Erythroblast (primary cell): ENCODE measurements around the gene KIF1B.

Experiments used
- DNase-seq, 2 experiments: peaks; one replicate each; lab custom pipeline; 2025; lab: John Stamatoyannopoulos, UW
- GATA1 ChIP-seq: IDR thresholded peaks from 2 replicates; pipeline ENCODE4 v1.6.1; 2011; ENCODE audit warnings: low read depth, mild to moderate bottlenecking, control low read depth, low read length, moderate library complexity
- POLR2A ChIP-seq: IDR thresholded peaks from 2 replicates; pipeline ENCODE4 v1.6.1; 2011; ENCODE audit warnings: mild to moderate bottlenecking, low read length

KIF1B gene

DNA sequence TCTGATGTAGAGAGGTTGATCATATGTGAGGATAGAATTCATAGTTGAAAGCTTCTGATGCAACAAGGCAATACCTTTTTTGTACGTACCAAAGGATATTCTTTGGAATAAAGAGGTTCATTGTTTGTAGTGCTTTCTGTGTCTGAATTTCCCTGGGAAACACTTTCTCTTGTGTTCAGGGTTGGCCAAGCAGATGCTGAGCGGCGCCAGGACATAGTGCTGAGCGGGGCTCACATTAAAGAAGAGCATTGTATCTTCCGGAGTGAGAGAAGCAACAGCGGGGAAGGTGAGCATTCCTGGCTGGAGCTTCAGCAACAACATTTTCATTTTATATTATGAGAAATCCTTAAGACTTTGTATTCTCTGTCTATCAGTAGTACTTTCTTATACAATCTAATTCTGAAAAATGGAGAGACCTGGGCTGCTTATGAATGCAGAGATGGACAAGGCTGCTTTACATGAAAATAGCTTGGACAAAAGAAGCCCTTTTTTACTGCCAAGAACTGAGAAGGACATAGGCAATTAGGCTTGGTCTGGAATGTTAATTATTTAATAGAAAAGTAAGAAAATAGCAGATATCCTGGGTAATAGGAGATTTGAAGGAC is 85.2 kb downstream of the KIF1B start:
- DNase-seq: no peak
- TF ChIP-seq GATA1 (no peak), POLR2A (no peak)

DNA sequence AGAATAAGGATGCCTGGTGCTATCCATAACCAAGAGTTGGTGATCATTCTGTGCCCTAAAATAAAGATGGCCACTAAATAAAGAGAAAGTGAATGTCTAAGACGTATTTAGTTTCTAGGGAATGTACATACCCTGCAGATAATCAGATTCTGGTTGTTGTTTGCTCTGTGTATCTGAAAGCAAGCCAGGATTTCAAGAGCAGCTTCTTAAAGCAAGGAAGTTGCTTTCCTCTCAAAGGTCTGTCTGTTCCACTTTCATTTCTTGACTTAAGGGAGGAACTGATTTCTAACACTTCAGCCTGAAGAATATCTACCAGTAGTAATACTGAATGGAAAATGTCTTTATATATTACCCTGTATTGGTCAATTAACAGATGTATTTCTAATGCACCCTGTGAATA is 88.8 kb downstream of the KIF1B start:
- TF ChIP-seq POLR2A: no peak
- no peak for TF ChIP-seq GATA1
- DNase-seq: no peak

DNA sequence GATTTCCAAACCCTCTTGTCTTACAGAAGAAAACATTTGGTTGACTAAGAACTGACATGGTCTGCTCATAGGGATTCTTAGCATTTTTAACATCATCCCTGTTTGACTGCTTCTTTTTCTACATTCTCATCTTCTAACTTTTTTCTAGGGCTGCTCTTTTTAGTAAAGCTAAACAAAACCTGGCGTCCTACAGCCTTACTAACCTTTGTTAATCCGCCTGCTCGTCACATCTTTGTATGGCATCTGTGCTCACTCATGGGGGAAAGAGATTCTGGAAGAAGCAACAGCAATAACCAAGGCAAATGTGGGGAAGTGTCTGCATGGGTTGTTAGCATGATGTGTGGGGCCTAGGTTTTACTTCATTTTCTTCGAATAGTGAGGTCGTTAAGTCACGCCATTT is 92.0 kb downstream of the KIF1B start:
- no peak for DNase-seq
- TF ChIP-seq GATA1 (no peak), POLR2A (no peak)

DNA sequence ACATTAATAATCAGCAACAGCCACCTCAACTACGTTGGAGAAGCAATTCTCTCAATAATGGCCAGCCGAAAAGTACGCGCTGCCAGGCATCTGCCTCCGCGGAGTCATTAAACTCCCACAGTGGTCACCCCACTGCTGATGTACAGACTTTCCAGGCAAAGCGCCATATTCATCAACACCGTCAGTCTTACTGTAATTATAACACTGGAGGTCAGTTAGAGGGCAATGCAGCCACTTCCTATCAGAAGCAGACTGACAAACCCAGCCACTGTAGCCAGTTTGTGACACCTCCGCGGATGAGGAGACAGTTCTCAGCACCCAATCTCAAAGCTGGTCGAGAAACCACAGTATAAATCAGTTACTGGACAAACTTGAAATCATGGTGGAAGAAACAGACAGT is 93.9 kb downstream of the KIF1B start:
- no peak for DNase-seq
- TF ChIP-seq GATA1 (no peak), POLR2A (no peak)

DNA sequence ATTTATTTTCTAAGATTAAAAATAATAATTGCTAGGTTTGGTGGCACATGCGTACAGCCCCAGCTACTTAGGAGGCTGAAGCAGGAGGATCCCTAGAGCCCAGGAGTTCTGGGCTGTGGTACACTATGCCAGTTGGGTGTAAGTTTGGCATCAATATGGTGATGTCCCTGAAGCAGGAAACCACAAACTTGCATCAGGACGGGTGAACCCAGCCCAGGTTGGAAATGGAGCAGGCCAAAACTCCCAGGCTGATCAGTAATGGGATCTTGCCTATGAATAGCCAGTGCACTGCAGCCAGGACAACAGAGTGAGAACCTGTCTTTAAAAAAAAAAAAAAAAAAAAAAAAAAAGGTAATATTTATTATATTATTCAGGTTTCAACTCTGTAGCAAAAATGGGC is 96.1 kb downstream of the KIF1B start:
- no peak for DNase-seq

DNA sequence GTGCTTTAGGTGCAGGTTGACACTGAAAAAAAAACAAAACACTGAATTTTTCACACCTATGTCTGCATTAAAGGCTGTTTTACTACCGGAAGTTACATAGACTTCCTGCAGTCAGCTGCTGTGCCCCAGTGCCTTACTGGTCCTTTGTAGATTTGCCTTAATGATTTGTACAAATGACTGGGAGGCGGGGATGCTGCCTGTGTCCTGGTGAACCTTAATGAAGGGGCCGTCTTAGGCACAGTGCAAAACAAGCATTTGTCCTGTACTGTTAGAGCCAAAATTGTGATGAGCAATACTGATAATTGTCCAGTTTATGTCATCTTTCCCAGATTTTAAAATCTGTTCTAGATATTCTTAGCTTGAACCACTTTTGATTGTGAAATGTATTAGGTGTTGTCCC is 97.6 kb downstream of the KIF1B start:
- TF ChIP-seq GATA1 (no peak), POLR2A (no peak)
- no peak for DNase-seq

More for the DNA sequence above, 96.1 kb downstream of the KIF1B start:
- no peak for TF ChIP-seq POLR2A
- TF ChIP-seq GATA1: no peak

DNA sequence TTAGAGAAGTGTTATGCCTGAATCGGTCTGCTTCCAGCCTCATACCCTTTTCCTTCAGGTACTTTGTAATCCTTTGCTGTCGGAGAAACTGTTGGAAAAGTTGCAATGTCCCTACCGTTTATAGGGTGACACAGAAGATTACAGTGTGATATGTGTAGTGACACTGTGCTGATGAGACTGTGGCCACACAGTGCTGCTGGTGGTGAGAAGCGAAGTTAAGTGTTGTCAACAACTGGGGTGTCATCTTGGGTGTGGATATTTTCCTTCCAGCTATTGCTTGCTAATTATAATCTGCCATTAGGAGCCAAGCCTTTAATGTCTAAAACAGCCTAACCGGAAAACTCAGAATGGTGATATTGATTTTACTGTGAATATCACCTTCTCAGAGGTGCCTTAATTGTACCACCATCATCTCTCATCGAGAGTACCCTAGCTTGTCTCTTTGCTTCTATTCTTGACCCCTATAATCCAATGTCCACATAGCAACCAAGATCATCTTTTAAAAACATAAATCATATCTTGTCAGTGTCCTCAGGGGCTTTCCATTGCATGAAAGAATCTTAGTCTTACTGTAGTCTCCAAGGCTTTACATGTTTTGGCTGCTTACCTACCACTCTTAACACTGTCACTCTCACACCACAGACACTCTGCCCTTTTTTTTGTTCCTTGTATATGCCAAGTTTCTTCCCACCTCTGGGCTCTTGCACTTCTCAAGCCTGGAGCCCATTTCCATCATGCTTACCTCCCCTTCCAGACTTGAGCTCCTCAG is 99.1 kb downstream of the KIF1B start:
- no peak for DNase-seq
- TF ChIP-seq GATA1 (no peak), POLR2A (no peak)

DNA sequence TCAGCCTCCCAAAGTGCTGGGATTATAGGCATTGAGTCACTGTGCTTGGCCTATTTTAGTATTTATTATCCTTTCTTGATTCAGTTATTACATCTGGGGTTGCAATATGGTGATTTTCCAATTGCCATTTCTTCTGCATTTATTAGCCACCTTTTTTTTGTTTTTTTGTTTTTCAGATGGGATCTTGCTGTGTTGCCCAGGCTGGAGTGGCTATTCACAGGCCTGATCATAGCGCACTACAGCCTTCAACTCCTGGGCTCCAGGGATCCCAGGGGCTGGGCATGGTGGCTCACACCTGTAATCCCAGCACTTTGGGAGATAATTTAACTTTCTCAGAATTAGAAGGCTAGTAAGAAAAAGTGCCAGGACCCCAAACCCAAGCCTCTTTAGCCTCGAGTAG is 106.4 kb downstream of the KIF1B start:
- TF ChIP-seq GATA1 (no peak), POLR2A (no peak)
- no peak for DNase-seq

DNA sequence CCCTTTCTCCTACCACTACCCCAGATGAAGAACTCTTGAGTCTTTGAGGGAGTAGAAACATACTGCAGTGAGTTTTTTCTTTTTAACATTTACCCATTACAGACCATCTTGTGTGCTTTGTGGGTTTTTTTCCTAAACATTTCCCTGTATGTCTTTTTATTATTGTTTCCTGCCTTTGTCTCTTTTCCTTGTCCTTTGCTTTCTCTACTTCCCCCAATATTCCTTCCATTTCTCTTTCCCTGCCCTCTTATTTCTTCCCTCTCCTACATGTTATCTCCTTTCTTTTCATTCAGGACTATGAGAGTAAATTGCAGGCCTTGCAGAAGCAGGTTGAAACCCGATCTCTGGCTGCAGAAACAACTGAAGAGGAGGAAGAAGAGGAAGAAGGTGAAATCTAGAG is 109.4 kb downstream of the KIF1B start:
- TF ChIP-seq GATA1 (no peak), POLR2A (no peak)

DNA sequence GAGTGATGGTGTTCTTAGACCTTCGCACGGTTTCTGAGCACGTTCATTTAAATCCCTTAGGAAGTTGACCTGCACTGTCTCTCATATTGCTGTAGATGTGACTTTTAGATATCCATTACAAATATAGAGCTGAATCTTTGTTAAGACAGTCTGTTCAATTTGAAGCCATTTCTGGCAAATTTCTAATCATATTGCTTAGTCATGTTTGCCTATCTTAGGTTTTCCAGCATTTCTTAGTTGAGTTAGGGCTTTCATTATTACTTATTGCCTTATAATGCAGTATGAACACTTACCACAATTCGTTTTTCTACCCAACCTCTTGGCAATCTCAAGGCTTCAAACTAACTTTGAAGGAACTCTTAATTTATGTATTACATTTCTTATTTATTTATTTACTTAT is 110.0 kb downstream of the KIF1B start:
- no peak for TF ChIP-seq GATA1
- no peak for DNase-seq

More for the DNA sequence above, 109.4 kb downstream of the KIF1B start:
- no peak for DNase-seq

DNA sequence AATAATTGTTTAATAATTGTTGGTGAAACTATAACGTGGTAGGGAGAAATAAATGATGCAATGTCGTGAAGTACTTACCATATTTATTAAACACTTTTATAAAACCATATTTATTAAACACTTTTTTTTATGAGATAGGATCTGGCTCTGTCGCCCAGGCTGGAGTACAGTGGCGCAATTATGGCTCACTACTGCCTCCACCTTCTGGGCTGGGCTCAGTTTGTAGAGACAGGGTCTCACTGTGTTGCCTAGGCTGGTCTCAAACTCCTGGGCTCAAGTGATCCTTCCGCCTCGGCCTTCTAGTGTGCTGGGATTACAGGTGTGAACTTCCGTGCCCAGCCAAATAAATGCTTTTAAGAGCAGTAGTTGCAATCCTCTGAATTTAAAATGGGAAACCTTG is 112.5 kb downstream of the KIF1B start:
- no peak for TF ChIP-seq POLR2A
- TF ChIP-seq GATA1: no peak
- DNase-seq: no peak

DNA sequence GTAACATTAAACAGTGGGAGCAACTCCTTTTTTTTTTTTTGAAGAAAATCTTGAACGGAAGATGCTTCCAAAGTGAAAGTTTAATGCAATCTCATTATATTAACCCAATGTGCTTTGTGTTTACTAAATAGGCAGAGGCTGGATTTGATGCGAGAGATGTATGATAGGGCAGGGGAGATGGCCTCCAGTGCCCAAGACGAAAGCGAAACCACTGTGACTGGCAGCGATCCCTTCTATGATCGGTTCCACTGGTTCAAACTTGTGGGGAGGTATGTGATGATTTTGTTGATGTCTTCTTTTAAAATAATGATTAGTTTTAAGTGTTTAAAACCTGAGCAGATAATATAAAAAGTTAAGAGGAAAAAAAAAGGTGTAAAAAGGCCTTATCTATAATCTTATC is 114.3 kb downstream of the KIF1B start:
- TF ChIP-seq GATA1: no peak
- TF ChIP-seq POLR2A: no peak
- no peak for DNase-seq

DNA sequence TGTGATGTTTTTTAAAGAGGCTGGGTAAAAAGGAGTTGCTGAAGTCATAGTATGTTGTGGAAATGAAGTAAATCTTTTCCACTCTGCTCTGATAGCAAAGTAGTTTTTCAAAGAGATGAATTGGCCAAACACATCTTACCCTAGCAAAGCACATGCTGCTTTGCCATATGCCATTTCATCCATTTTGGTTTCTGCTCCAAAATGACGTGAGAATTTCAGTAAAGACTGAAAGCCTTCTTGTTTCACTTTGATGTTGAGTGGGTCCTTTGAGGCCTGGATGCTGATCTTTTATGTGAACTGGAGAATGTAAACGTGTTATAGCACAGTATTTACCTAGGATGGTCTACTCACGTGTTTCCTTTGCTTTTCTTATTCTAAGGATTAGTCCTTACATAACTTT is 115.2 kb downstream of the KIF1B start:
- no peak for TF ChIP-seq POLR2A
- no peak for TF ChIP-seq GATA1
- no peak for DNase-seq

DNA sequence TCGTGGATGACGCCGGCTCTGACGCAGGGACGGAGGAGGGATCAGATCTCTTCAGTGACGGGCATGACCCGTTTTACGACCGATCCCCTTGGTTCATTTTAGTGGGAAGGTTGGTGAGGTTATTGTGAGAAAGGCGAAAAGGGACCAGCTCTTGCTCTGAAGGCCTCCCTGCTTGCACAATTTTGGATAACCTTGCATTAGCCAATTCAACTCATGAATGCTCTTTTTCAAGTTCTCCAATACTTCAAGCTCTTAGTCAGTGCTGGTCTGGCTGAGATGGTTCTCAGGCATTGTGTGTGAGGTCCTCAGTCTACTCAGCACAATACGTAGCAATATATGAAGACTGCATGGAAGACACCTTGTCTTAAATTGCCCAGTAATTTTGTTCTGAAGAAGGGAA is 115.9 kb downstream of the KIF1B start:
- DNase-seq: no peak
- TF ChIP-seq POLR2A: no peak
- TF ChIP-seq GATA1: no peak
